ENCODE results near the gene HELQ. TPM values are rescaled to one million over a fixed set of nuclear protein-coding genes. Genes with fewer than 3 reads are reported as not detected.

The HELQ gene
- total and polyA plus RNA-seq, 10 of the 15 experiments (the other 5 are each of a cell fraction or from before 2014, with no cell fraction given): 4.5 to 13.3 (median 10.6) TPM

GRCh38 chr4:83387012-83387411 is 68.6 kb downstream of the HELQ start:
- ChIA-PET CTCF (no interaction called here), SMC1A (ENCODE audit: uncharacterized antibody, unreplicated experiment) (interaction anchor here (1.0 kb wide), 1 partner anchor 70 kb away, joined by 3 read pairs; no protein-coding TSS in a partner anchor), POLR2A (no interaction called here), RAD21 (ENCODE audit: unreplicated experiment) (no interaction called here)
- no peak overlapping the region for H3K4me3 ChIP-seq
- no peak overlapping the region for H2AFZ ChIP-seq (ENCODE audit: control insufficient read depth, low read depth, low read length)
- DNase-seq (ENCODE audit: low read depth, low spot score) (no peak), FAIRE-seq (no peak), ATAC-seq (no peak)
- no peaks in the 10 kb centered on the region for H3K79me2 ChIP-seq (ENCODE audit: control insufficient read depth, insufficient read depth, low read length)
- no peaks in the 10 kb centered on the region for H3K27me3 ChIP-seq (replicated peaks in 1 of 2; ENCODE audit: control insufficient read depth in 2 of 2, insufficient read depth in 2 of 2, low read length in 1 of 2)
- H3K27ac ChIP-seq (ENCODE audit: control insufficient read depth, insufficient read depth): no peak overlapping the region
- H4K20me1 ChIP-seq (ENCODE audit: control insufficient read depth, insufficient read depth): no peaks in the 10 kb centered on the region
- H3K4me2 ChIP-seq (ENCODE audit: control insufficient read depth, insufficient read depth): no peak overlapping the region
- BruUV-seq (replicated peaks): no TSS peak
- no peak for TF ChIP-seq HCFC1 (IDR thresholded peaks at IDR 0.05; ENCODE audit: low read length)
- no peak for TF ChIP-seq IRF3 (IDR thresholded peaks at IDR 0.05)
- no peak for TF ChIP-seq NR2C1 (IDR thresholded peaks at IDR 0.05)
- TF ChIP-seq IKZF1 (conservative IDR thresholded peaks at IDR 0.05): no peak
- TF ChIP-seq ELK1 (IDR thresholded peaks at IDR 0.05; ENCODE audit: low read depth, low read length): no peak
- TF ChIP-seq, protein P1, sequence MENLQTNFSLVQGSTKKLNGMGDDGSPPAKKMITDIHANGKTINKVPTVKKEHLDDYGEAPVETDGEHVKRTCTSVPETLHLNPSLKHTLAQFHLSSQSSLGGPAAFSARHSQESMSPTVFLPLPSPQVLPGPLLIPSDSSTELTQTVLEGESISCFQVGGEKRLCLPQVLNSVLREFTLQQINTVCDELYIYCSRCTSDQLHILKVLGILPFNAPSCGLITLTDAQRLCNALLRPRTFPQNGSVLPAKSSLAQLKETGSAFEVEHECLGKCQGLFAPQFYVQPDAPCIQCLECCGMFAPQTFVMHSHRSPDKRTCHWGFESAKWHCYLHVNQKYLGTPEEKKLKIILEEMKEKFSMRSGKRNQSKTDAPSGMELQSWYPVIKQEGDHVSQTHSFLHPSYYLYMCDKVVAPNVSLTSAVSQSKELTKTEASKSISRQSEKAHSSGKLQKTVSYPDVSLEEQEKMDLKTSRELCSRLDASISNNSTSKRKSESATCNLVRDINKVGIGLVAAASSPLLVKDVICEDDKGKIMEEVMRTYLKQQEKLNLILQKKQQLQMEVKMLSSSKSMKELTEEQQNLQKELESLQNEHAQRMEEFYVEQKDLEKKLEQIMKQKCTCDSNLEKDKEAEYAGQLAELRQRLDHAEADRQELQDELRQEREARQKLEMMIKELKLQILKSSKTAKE (IDR thresholded peaks at IDR 0.05; ENCODE audit: low read depth, poor library complexity, severe bottlenecking): no peak
- TF ChIP-seq, protein P2, sequence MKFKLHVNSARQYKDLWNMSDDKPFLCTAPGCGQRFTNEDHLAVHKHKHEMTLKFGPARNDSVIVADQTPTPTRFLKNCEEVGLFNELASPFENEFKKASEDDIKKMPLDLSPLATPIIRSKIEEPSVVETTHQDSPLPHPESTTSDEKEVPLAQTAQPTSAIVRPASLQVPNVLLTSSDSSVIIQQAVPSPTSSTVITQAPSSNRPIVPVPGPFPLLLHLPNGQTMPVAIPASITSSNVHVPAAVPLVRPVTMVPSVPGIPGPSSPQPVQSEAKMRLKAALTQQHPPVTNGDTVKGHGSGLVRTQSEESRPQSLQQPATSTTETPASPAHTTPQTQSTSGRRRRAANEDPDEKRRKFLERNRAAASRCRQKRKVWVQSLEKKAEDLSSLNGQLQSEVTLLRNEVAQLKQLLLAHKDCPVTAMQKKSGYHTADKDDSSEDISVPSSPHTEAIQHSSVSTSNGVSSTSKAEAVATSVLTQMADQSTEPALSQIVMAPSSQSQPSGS (IDR thresholded peaks at IDR 0.05; ENCODE audit: low read length): no peak
- TF ChIP-seq CEBPB (IDR thresholded peaks at IDR 0.05; ENCODE audit: borderline replicate concordance in 1 of 2, low read depth in 2 of 2, low read length in 2 of 2): no peak
- TF ChIP-seq PAX8 (IDR thresholded peaks at IDR 0.05): no peak
- TF ChIP-seq BRCA1 (IDR thresholded peaks at IDR 0.05; ENCODE audit: low read depth, low read length): no peak
- no peak for TF ChIP-seq MEF2A (IDR thresholded peaks at IDR 0.05; ENCODE audit: insufficient read depth, low read depth, low read length)
- intact Hi-C loops (cut with micrococcal nuclease; ENCODE audit: unreplicated experiment) (no loop called here), in situ Hi-C loops (cut with MboI) (no loop called here)
- no peaks in the 10 kb centered on the region for H3K9me3 ChIP-seq (replicated peaks; ENCODE audit: control insufficient read depth, insufficient read depth, low read length)
- H3K4me1 ChIP-seq (ENCODE audit: control insufficient read depth, insufficient read depth, low read length): no peaks in the 10 kb centered on the region
- 75% methylated on average over 3 of the region's 3 CpGs for WGBS (ENCODE audit: insufficient coverage, insufficient replicate concordance, low lambda C conversion rate, missing lambda C conversion rate)
- H3K9ac ChIP-seq (ENCODE audit: control insufficient read depth, insufficient read depth, low read length): no peak overlapping the region
- H3K36me3 ChIP-seq (ENCODE audit: control insufficient read depth in 2 of 2, insufficient read depth in 2 of 2, low read length in 1 of 2): no peaks in the 10 kb centered on the region
